GM12864 (cell line): ENCODE measurements around the gene MDFI.
A peak's percentile ranks its signal among the peaks of the same experiment; 100 is the strongest.

ENCODE experiments used
- DNase-seq: peaks from one replicate; pipeline ENCODE4 v3.0.0-alpha.2; 2011; ENCODE audit warnings: low read depth
- H3K4me3 ChIP-seq: 2 replicates; pipeline ENCODE4 v1.5.1; 2011; ENCODE audit warnings: mild to moderate bottlenecking, low read depth, low read length, control low read depth
- CTCF ChIP-seq: IDR thresholded peaks from 2 replicates; pipeline ENCODE4 v1.5.1; 2011; ENCODE audit warnings: low read depth, mild to moderate bottlenecking, moderate library complexity, low read length, control low read depth, inconsistent platforms; ENCODE audit errors: missing control alignments

The MDFI gene

GRCh38 chr6:41680182-41680965, 42.1 kb downstream of the MDFI start:
- no peak for DNase-seq
- no peak for TF ChIP-seq CTCF
- no peak overlapping the region for H3K4me3 ChIP-seq

- no peak overlapping the region for H3K4me3 ChIP-seq
- TF ChIP-seq CTCF, result peak; percentile 76
- DNase-seq, result no peak
Measured at GRCh38 chr6:41682056-41682477, 43.8 kb downstream of the MDFI start.

GRCh38 chr6:41682497-41683272, 44.4 kb downstream of the MDFI start:
- no peak overlapping the region for H3K4me3 ChIP-seq
- no peak for TF ChIP-seq CTCF
- DNase-seq, result no peak

- no peak for TF ChIP-seq CTCF
- no peak for DNase-seq
- no peak overlapping the region for H3K4me3 ChIP-seq
Measured at GRCh38 chr6:41683273-41683522, 44.9 kb downstream of the MDFI start.

- no peak for DNase-seq
- no peak overlapping the region for H3K4me3 ChIP-seq
- peak; percentile 85 for TF ChIP-seq CTCF
Measured at GRCh38 chr6:41683523-41684310, 45.4 kb downstream of the MDFI start.

DNA sequence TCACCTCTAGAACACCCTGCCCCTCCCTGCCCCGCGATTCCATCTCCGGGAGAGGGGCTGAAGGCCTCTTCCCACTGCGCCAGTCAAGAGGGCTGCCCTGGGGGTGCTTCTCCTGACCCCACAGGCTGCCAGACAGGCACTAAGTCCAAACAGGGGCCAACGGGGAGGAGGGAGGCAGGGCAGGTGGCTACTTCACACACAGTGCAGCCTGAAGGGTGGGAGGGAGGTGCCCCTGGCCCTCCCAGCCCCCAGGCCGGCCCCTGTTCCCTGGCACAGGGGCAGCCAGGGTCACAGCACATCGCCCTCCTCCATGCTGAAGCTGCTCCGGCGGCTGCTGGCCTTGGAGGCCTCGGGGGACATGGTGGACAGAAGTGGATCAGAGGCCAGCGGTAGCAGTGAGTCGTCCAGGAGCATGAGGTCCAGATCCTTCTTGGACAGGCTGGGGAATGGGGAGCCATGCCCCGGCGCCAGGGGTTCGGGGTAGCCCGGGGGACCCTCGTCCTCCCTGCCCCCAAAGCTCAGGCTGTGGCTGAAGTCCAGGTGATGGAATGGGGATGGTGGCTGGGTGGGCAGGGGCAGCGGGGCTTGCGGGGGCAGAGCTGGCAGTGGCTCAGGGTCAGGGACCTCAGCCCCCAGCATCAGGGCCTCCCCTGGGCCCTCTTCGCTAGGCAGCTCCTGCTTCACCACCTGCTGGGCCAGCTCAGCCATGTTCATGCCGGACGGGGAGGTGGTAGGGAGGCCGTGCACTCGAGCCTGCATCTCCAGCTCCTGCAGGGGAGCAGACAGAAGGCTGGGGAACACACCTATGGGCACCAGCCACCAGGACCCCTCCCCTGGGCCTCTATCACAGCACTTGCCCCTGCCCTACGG, 46.3 kb downstream of the MDFI start:
- DNase-seq, result no peak
- no peak overlapping the region for H3K4me3 ChIP-seq
- no peak for TF ChIP-seq CTCF
